ENCODE measurements around the gene INSYN1. TPM values are rescaled to one million over a fixed set of nuclear protein-coding genes. Genes with fewer than 3 reads are reported as not detected.

The INSYN1 gene
- total and polyA plus RNA-seq, 2 donors (not counting 1 experiment from before 2014, with no cell fraction given), result not detected

- no peak overlapping the region for H2AFZ ChIP-seq (ENCODE audit: insufficient read depth, low read depth, low read length, poor library complexity, severe bottlenecking)
- H3K4me1 ChIP-seq (ENCODE audit: control insufficient read depth in 2 of 2, insufficient read depth in 2 of 2, low read length in 2 of 2), result no peaks in the 10 kb centered on the region
- H3K9me3 ChIP-seq (ENCODE audit: control extremely low read depth in 1 of 3, control insufficient read depth in 2 of 3, insufficient read depth in 1 of 3, low read length in 2 of 3), result no peaks in the 10 kb centered on the region
- H3K4me3 ChIP-seq (ENCODE audit: control extremely low read depth in 1 of 5, extremely low read depth in 1 of 5, insufficient read depth in 1 of 5, low read depth in 2 of 5, low read length in 4 of 5), result no peak overlapping the region
- H3K9ac ChIP-seq (ENCODE audit: low read length), result no peak overlapping the region
- no peaks in the 10 kb centered on the region for H3K79me2 ChIP-seq (ENCODE audit: control insufficient read depth, insufficient read depth, low read length)
- H3K27ac Mint-ChIP-seq, result no peak overlapping the region
- no peak for DNase-seq
- H3K4me3 Mint-ChIP-seq, result no peak overlapping the region
- intact Hi-C loops (cut with micrococcal nuclease), result no loop called here
- H3K27me3 Mint-ChIP-seq, result peaks cover 5% of the 10 kb centered on the region
- CTCF ChIA-PET, result interaction anchor here (1.6 kb wide), 1 partner anchor 12 kb away, joined by 4 read pairs; no protein-coding TSS in a partner anchor
- H4K20me1 ChIP-seq (ENCODE audit: control insufficient read depth, insufficient read depth, low read length, poor library complexity, severe bottlenecking), result no peaks in the 10 kb centered on the region
- no peaks in the 10 kb centered on the region for H3K4me1 Mint-ChIP-seq
- no peak overlapping the region for H3K4me2 ChIP-seq (replicated peaks; ENCODE audit: low read depth, low read length, poor library complexity, severe bottlenecking)
- POLR2A ChIA-PET, result no interaction called here
- H3K36me3 ChIP-seq (replicated peaks in 1 of 2; ENCODE audit: control extremely low read depth in 1 of 2, control insufficient read depth in 1 of 2, extremely low read depth in 1 of 2, insufficient read depth in 2 of 2, low read length in 1 of 2), result no peaks in the 10 kb centered on the region
- H3K27ac ChIP-seq (ENCODE audit: low read length in 2 of 2), result no peak overlapping the region
- H3K9me3 Mint-ChIP-seq (ENCODE audit: insufficient read depth), result no peaks in the 10 kb centered on the region
- ATAC-seq (ENCODE audit: low read depth), result no peak
- TF ChIP-seq EZH2 (IDR thresholded peaks at IDR 0.05; ENCODE audit: borderline replicate concordance, insufficient read depth, low read depth, low read length, poor library complexity, severe bottlenecking) (no peak), CTCF (IDR thresholded peaks at IDR 0.05) (no peak)
- 95% methylated on average over 3 of the region's 3 CpGs for WGBS (ENCODE audit: insufficient coverage)
- H3K27me3 ChIP-seq (replicated peaks in 1 of 4; ENCODE audit: control extremely low read depth in 1 of 4, control insufficient read depth in 3 of 4, insufficient read depth in 4 of 4, low read length in 3 of 4), result peaks cover 0 to 3% (median 0%) of the 10 kb centered on the region in 4 experiments
Measured at GRCh38 chr15:73717206-73717605, 35.9 kb downstream of the INSYN1 start.

GRCh38 chr15:73716417-73716816 is 36.7 kb downstream of the INSYN1 start:
- Mint-ChIP-seq H3K27ac (no peak overlapping the region), H3K4me1 (no peaks in the 10 kb centered on the region), H3K27me3 (peaks cover 4% of the 10 kb centered on the region), H3K9me3 (ENCODE audit: insufficient read depth) (no peaks in the 10 kb centered on the region), H3K4me3 (no peak overlapping the region)
- CTCF ChIA-PET, result interaction anchor here (1.0 kb wide), 1 partner anchor 11 kb away, joined by 3 read pairs; no protein-coding TSS in a partner anchor
- POLR2A ChIA-PET, result no interaction called here
- H3K4me1 ChIP-seq (ENCODE audit: control insufficient read depth in 2 of 2, insufficient read depth in 2 of 2, low read length in 2 of 2), result no peaks in the 10 kb centered on the region
- no peak overlapping the region for H3K27ac ChIP-seq (ENCODE audit: low read length in 2 of 2)
- no peak for TF ChIP-seq EZH2 (IDR thresholded peaks at IDR 0.05; ENCODE audit: borderline replicate concordance, insufficient read depth, low read depth, low read length, poor library complexity, severe bottlenecking)
- intact Hi-C loops (cut with micrococcal nuclease), result no loop called here
- 98% methylated on average over 6 of the region's 6 CpGs for WGBS (ENCODE audit: insufficient coverage)
- peaks cover 0 to 3% (median 0%) of the 10 kb centered on the region in 4 experiments for H3K27me3 ChIP-seq (replicated peaks in 1 of 4; ENCODE audit: control extremely low read depth in 1 of 4, control insufficient read depth in 3 of 4, insufficient read depth in 4 of 4, low read length in 3 of 4)
- no peak for DNase-seq
- no peak for ATAC-seq (ENCODE audit: low read depth)
- H4K20me1 ChIP-seq (ENCODE audit: control insufficient read depth, insufficient read depth, low read length, poor library complexity, severe bottlenecking), result no peaks in the 10 kb centered on the region
- H3K4me3 ChIP-seq (ENCODE audit: control extremely low read depth in 1 of 5, extremely low read depth in 1 of 5, insufficient read depth in 1 of 5, low read depth in 2 of 5, low read length in 4 of 5), result no peak overlapping the region
- H3K9ac ChIP-seq (ENCODE audit: low read length), result no peak overlapping the region
- H3K36me3 ChIP-seq (replicated peaks in 1 of 2; ENCODE audit: control extremely low read depth in 1 of 2, control insufficient read depth in 1 of 2, extremely low read depth in 1 of 2, insufficient read depth in 2 of 2, low read length in 1 of 2), result no peaks in the 10 kb centered on the region
- no peaks in the 10 kb centered on the region for H3K79me2 ChIP-seq (ENCODE audit: control insufficient read depth, insufficient read depth, low read length)
- no peak overlapping the region for H3K4me2 ChIP-seq (replicated peaks; ENCODE audit: low read depth, low read length, poor library complexity, severe bottlenecking)
- H3K9me3 ChIP-seq (ENCODE audit: control extremely low read depth in 1 of 3, control insufficient read depth in 2 of 3, insufficient read depth in 1 of 3, low read length in 2 of 3), result no peaks in the 10 kb centered on the region
- no peak overlapping the region for H2AFZ ChIP-seq (ENCODE audit: insufficient read depth, low read depth, low read length, poor library complexity, severe bottlenecking)
